ENCODE results near the gene CCL24. TPM values are rescaled to one million over a fixed set of nuclear protein-coding genes. Genes with fewer than 3 reads are reported as not detected.
A peak's percentile ranks its signal among the peaks of the same experiment; 100 is the strongest.
"Not testable (repeated sequence)": the region's sequence is repeated elsewhere in the genome, so short reads cannot be mapped to it uniquely, and the experiment has no call there.

Gene CCL24
- total RNA-seq, 1 experiment from 2014 or later: 0.68 TPM

DNA sequence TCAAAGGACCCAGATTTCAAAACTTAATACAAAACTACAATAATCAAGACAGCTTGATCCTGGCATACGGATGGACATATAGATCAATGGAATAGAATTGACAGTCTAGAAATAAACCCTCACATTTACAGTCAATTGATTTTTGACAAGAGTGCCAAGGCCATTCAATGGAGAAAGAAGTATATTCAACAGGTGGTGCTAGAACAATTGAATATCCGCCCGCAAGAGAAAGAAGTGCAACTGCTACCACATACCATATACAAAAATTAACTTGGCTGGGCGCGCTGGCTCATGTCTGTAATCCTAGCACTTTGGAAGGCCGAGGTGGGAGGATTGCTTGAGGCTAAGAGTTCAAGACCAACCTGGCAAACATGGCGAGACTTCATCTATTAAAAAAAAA, 23.2 kb upstream of the CCL24 start:
- no peak overlapping the region for H3K4me3 Mint-ChIP-seq (ENCODE audit: low read depth, unreplicated experiment)
- CTCF ChIA-PET: no interaction called here
- H3K27ac Mint-ChIP-seq (ENCODE audit: unreplicated experiment): no peak overlapping the region
- TF ChIP-seq, protein P1, sequence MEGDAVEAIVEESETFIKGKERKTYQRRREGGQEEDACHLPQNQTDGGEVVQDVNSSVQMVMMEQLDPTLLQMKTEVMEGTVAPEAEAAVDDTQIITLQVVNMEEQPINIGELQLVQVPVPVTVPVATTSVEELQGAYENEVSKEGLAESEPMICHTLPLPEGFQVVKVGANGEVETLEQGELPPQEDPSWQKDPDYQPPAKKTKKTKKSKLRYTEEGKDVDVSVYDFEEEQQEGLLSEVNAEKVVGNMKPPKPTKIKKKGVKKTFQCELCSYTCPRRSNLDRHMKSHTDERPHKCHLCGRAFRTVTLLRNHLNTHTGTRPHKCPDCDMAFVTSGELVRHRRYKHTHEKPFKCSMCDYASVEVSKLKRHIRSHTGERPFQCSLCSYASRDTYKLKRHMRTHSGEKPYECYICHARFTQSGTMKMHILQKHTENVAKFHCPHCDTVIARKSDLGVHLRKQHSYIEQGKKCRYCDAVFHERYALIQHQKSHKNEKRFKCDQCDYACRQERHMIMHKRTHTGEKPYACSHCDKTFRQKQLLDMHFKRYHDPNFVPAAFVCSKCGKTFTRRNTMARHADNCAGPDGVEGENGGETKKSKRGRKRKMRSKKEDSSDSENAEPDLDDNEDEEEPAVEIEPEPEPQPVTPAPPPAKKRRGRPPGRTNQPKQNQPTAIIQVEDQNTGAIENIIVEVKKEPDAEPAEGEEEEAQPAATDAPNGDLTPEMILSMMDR (IDR thresholded peaks at IDR 0.05; ENCODE audit: unreplicated experiment): no peak
- BruUV-seq (replicated peaks): no TSS peak
- no peaks in the 10 kb centered on the region for H3K27me3 Mint-ChIP-seq (ENCODE audit: unreplicated experiment)
- no peaks in the 10 kb centered on the region for H3K9me3 Mint-ChIP-seq (ENCODE audit: low read depth, unreplicated experiment)
- intact Hi-C loops (cut with micrococcal nuclease; ENCODE audit: unreplicated experiment): no loop called here
- H3K4me1 Mint-ChIP-seq (ENCODE audit: low read depth, unreplicated experiment): no peaks in the 10 kb centered on the region
- H3K36me3 Mint-ChIP-seq (ENCODE audit: insufficient read depth, unreplicated experiment): no peaks in the 10 kb centered on the region
- no peak for DNase-seq

DNA sequence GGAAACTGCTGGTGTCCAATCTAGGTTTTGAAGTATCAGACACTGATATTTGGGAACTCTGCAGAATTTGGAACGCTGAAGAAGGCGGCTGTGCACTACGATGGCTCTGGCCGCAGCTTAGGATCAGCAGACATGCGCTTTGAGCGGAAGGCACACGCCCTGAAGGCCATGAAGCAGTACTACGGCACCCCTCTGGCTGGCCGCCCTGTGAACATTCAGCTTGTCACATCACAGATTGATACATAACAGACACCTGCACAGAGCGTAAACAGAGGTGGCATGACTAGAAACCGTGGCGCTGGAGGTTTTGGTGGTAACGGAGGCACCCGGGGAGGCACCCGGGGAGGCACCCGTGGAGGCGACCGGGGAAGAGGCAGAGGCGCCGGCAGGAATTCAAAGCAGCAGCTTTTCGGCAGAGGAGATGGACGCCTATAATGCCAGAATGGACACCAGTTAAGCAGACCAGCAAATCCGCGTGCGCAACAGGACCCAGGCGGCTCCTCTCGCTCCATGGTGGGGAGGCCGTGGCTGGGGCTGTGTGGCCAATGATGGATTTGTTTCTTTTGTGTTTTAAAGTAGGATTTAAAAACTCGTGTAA, 22.2 kb upstream of the CCL24 start:
- intact Hi-C loops (cut with micrococcal nuclease; ENCODE audit: unreplicated experiment): no loop called here
- Mint-ChIP-seq H3K27me3 (ENCODE audit: unreplicated experiment) (no peaks in the 10 kb centered on the region), H3K4me1 (ENCODE audit: low read depth, unreplicated experiment) (no peaks in the 10 kb centered on the region), H3K36me3 (ENCODE audit: insufficient read depth, unreplicated experiment) (no peaks in the 10 kb centered on the region), H3K9me3 (ENCODE audit: low read depth, unreplicated experiment) (no peaks in the 10 kb centered on the region), H3K4me3 (ENCODE audit: low read depth, unreplicated experiment) (no peak overlapping the region), H3K27ac (ENCODE audit: unreplicated experiment) (no peak overlapping the region)
- CTCF ChIA-PET: no interaction called here
- no peak for DNase-seq
- no TSS peak for BruUV-seq (replicated peaks)
- TF ChIP-seq, protein P1 (IDR thresholded peaks at IDR 0.05; ENCODE audit: unreplicated experiment): no peak

DNA sequence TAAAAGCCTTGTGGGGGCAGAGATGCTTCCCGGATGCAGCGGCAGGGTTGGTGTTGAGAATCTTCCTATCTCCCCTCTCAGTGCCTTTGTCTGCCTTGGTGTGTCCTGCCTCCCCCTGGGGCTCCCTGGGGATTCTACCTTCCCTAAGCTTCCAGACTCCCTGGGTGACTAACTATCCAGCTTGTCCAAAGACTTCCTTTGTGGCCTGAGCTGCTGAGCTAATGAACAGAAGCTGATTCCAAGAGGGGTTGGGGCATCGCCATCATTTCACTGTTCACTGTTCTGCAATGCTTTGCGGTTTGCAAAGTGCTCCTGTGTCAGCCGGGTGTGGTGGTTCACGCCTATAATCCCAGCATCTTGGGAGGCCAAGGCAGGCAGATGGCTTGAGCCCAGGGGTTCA, 20.1 kb upstream of the CCL24 start:
- H3K27ac Mint-ChIP-seq (ENCODE audit: unreplicated experiment); DNase-seq; CTCF ChIA-PET; H3K27me3 Mint-ChIP-seq (ENCODE audit: unreplicated experiment); H3K4me1 Mint-ChIP-seq (ENCODE audit: low read depth, unreplicated experiment); H3K9me3 Mint-ChIP-seq (ENCODE audit: low read depth, unreplicated experiment); H3K4me3 Mint-ChIP-seq (ENCODE audit: low read depth, unreplicated experiment); H3K36me3 Mint-ChIP-seq (ENCODE audit: insufficient read depth, unreplicated experiment); intact Hi-C loops (cut with micrococcal nuclease; ENCODE audit: unreplicated experiment); BruUV-seq (replicated peaks): not testable (repeated sequence)

DNA sequence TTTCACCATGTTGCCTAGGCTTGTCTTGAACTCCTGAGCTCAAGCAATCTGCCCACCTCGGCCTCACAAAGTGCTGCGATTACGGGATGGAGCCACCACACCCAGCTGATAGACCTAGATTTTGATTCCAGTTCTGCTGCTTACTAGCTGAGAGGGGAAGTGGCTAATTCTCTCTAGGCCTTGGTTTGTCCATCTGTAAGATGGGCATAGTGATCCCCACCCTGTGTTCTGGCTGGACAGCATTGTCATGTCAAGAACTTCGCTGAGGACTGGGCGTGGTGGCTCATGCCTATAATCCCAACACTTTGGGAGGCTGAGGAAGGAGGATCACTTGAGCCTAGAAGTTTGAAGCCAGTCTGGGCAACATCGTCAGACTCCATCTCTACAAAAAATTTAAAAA, 17.4 kb upstream of the CCL24 start:
- BruUV-seq (replicated peaks): no TSS peak
- no peaks in the 10 kb centered on the region for H3K9me3 Mint-ChIP-seq (ENCODE audit: low read depth, unreplicated experiment)
- no peaks in the 10 kb centered on the region for H3K4me1 Mint-ChIP-seq (ENCODE audit: low read depth, unreplicated experiment)
- H3K36me3 Mint-ChIP-seq (ENCODE audit: insufficient read depth, unreplicated experiment): no peaks in the 10 kb centered on the region
- H3K27me3 Mint-ChIP-seq (ENCODE audit: unreplicated experiment): no peaks in the 10 kb centered on the region
- CTCF ChIA-PET: interaction anchor here (0.9 kb wide), 1 partner anchor 92 kb away, joined by 8 read pairs; no protein-coding TSS in a partner anchor
- intact Hi-C loops (cut with micrococcal nuclease; ENCODE audit: unreplicated experiment): no loop called here
- H3K4me3 Mint-ChIP-seq (ENCODE audit: low read depth, unreplicated experiment): no peak overlapping the region
- H3K27ac Mint-ChIP-seq (ENCODE audit: unreplicated experiment): no peak overlapping the region
- TF ChIP-seq, protein P1 (IDR thresholded peaks at IDR 0.05; ENCODE audit: unreplicated experiment): no peak
- DNase-seq: no peak

DNA sequence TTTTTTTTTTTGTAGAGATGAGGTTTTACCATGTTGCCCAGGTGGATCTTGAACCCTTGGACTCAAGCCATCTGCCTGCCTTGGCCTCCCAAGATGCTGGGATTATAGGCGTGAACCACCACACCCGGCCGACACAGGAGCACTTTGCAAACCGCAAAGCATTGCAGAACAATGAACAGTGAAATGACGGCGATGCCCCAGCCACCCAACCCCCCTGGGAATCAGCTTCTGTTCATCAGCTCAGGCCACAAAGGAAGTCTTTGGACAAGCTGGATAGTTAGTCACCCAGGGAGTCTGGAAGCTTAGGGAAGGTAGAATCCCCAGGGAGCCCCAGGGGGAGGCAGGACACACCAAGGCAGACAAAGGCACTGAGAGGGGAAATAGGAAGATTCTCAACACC, 16.1 kb upstream of the CCL24 start:
- CTCF ChIA-PET: interaction anchor here (0.7 kb wide), 1 partner anchor 91 kb away, joined by 5 read pairs; no protein-coding TSS in a partner anchor
- DNase-seq: peak; percentile 67
- H3K9me3 Mint-ChIP-seq (ENCODE audit: low read depth, unreplicated experiment); H3K4me3 Mint-ChIP-seq (ENCODE audit: low read depth, unreplicated experiment); H3K27ac Mint-ChIP-seq (ENCODE audit: unreplicated experiment); BruUV-seq (replicated peaks); H3K36me3 Mint-ChIP-seq (ENCODE audit: insufficient read depth, unreplicated experiment); H3K27me3 Mint-ChIP-seq (ENCODE audit: unreplicated experiment); H3K4me1 Mint-ChIP-seq (ENCODE audit: low read depth, unreplicated experiment); intact Hi-C loops (cut with micrococcal nuclease; ENCODE audit: unreplicated experiment): not testable (repeated sequence)
